CD8-positive, alpha-beta memory T cell (primary cell): ENCODE results near the gene STK11. TPM values are rescaled to one million over a fixed set of nuclear protein-coding genes. Genes with fewer than 3 reads are reported as not detected.

Experiments
- CTCF ChIA-PET: fragments of 350-600 bp; sonication (Branson Sonifier 250); formaldehyde crosslinking; loops from one replicate; lab custom pipeline; 2021; ENCODE audit warnings: antibody characterized with exemption; lab: Charles Lee
- POLR2A ChIA-PET: fragments of 350-600 bp; sonication (Branson Sonifier 250); formaldehyde crosslinking; loops from one replicate; lab custom pipeline; 2021; ENCODE audit warnings: antibody characterized with exemption; lab: Charles Lee
- DNase-seq, 5 donors: peaks; one replicate each; pipeline versions ENCODE4 v3.0.0 to v3.0.0-alpha.2; 2020 to 2022; ENCODE audit warnings: mixed read lengths in 1 of 5
- H3K27ac ChIP-seq: one replicate; pipeline ENCODE4 v1.7.0; 2013; ENCODE audit warnings: low read depth, mild to moderate bottlenecking, low read length, moderate library complexity
- H3K27me3 ChIP-seq: 2 replicates; pipeline ENCODE4 v1.7.0; 2013; ENCODE audit warnings: low read length, mild to moderate bottlenecking; ENCODE audit not compliant: insufficient read depth, poor library complexity, severe bottlenecking
- H3K36me3 ChIP-seq: 2 replicates; pipeline ENCODE4 v1.7.0; 2013; ENCODE audit warnings: mild to moderate bottlenecking, low read length, moderate library complexity; ENCODE audit not compliant: insufficient read depth
- H3K4me1 ChIP-seq: 2 replicates; pipeline ENCODE4 v1.7.0; 2013; ENCODE audit warnings: mild to moderate bottlenecking, low read length, moderate library complexity; ENCODE audit not compliant: insufficient read depth
- H3K4me3 ChIP-seq: 2 replicates; pipeline ENCODE4 v1.7.0; 2013; ENCODE audit warnings: mild to moderate bottlenecking, low read length
- H3K9me3 ChIP-seq: 2 replicates; pipeline ENCODE4 v1.7.0; 2013; ENCODE audit warnings: mild to moderate bottlenecking, low read length
- H3K27ac Mint-ChIP-seq, 8 donors: one replicate each; pipeline ENCODE4 v1.8.0; 2020 to 2021; ENCODE audit warnings: mixed read lengths in 8 of 8, mild to moderate bottlenecking in 6 of 8, inconsistent platforms in 3 of 8, moderate library complexity in 3 of 8
- H3K27me3 Mint-ChIP-seq, 2 donors: one replicate each; pipeline ENCODE4 v1.8.0; 2020 to 2021; ENCODE audit warnings: mixed read lengths in 2 of 2, mild to moderate bottlenecking in 1 of 2, moderate library complexity in 1 of 2
- H3K36me3 Mint-ChIP-seq, 3 donors: one replicate each; pipeline ENCODE4 v1.8.0; 2020 to 2021; ENCODE audit warnings: mixed read lengths in 3 of 3, inconsistent platforms in 1 of 3, mild to moderate bottlenecking in 1 of 3
- H3K4me1 Mint-ChIP-seq, 3 donors: one replicate each; pipeline ENCODE4 v1.8.0; 2020 to 2021; ENCODE audit warnings: mixed read lengths in 3 of 3, inconsistent platforms in 1 of 3, mild to moderate bottlenecking in 1 of 3
- H3K4me3 Mint-ChIP-seq, 7 donors: one replicate each; pipeline ENCODE4 v1.8.0; 2020 to 2021; ENCODE audit warnings: mixed read lengths in 7 of 7, mild to moderate bottlenecking in 6 of 7, moderate library complexity in 4 of 7, inconsistent platforms in 2 of 7
- H3K9me3 Mint-ChIP-seq, 5 donors: one replicate each; pipeline ENCODE4 v1.8.0; 2020 to 2022; ENCODE audit warnings: mixed read lengths in 5 of 5, mild to moderate bottlenecking in 3 of 5, moderate library complexity in 2 of 5, inconsistent platforms in 1 of 5
- polyA plus RNA-seq: library from polyadenylated mRNA; unstranded; fragments of 300-500 nt; fragmentation: Illumina TruSeq; gene quantifications from one replicate; pipeline ENCODE4 v1.2.3, GENCODE V29; 2021
- total RNA-seq, 2 experiments: library from RNA; stranded (reverse); gene quantifications; one replicate each; pipeline ENCODE4 v1.2.3, GENCODE V29; 2021

The STK11 gene
- total and polyA plus RNA-seq, 3 experiments from 2014 or later, result 37.0 to 69.7 (median 66.9) TPM

GRCh38 chr19:1216756-1217155 is 11.2 kb downstream of the STK11 start:
- H3K27me3 ChIP-seq, result no peaks in the 10 kb centered on the region
- POLR2A ChIA-PET, result interaction anchor here (0.6 kb wide), 1 partner anchor 338 kb away, joined by 3 read pairs; no protein-coding TSS in a partner anchor
- no peak overlapping the region for H3K4me3 Mint-ChIP-seq
- no peak overlapping the region for H3K27ac ChIP-seq
- H3K27ac Mint-ChIP-seq, result peak overlapping the region in 2 of 8 donors; percentile 17 to 78
- H3K27me3 Mint-ChIP-seq, result no peaks in the 10 kb centered on the region
- CTCF ChIA-PET, result interaction anchor here (1.2 kb wide), 2 partner anchors 83 to 194 kb away, joined by 3 read pairs; no protein-coding TSS in a partner anchor
- H3K4me1 ChIP-seq, result peaks cover 18% of the 10 kb centered on the region
- H3K36me3 Mint-ChIP-seq, result peaks cover 0 to 34% (median 2%) of the 10 kb centered on the region in 3 donors
- no peaks in the 10 kb centered on the region for H3K9me3 ChIP-seq
- no peak for DNase-seq
- H3K4me1 Mint-ChIP-seq, result peaks cover 13 to 22% (median 13%) of the 10 kb centered on the region in 3 donors
- H3K9me3 Mint-ChIP-seq, result no peaks in the 10 kb centered on the region
- H3K4me3 ChIP-seq, result no peak overlapping the region
- H3K36me3 ChIP-seq, result peaks cover 7% of the 10 kb centered on the region

GRCh38 chr19:1217366-1217765 is 11.8 kb downstream of the STK11 start:
- H3K4me3 ChIP-seq, result no peak overlapping the region
- ChIA-PET POLR2A (interaction anchor here (0.6 kb wide), 1 partner anchor 338 kb away, joined by 3 read pairs; no protein-coding TSS in a partner anchor), CTCF (interaction anchor here (0.8 to 1.2 kb wide), 2 partner anchors 27 to 83 kb away, joined by 3 read pairs; no protein-coding TSS in a partner anchor)
- peaks cover 7% of the 10 kb centered on the region for H3K36me3 ChIP-seq
- peaks cover 16% of the 10 kb centered on the region for H3K4me1 ChIP-seq
- H3K4me3 Mint-ChIP-seq, result no peak overlapping the region
- no peak for DNase-seq
- no peaks in the 10 kb centered on the region for H3K9me3 Mint-ChIP-seq
- no peaks in the 10 kb centered on the region for H3K9me3 ChIP-seq
- H3K36me3 Mint-ChIP-seq, result peaks cover 0 to 34% (median 2%) of the 10 kb centered on the region in 3 donors
- H3K27ac ChIP-seq, result no peak overlapping the region
- H3K27me3 Mint-ChIP-seq, result no peaks in the 10 kb centered on the region
- peak overlapping the region in 1 of 8 donors; percentile 47 for H3K27ac Mint-ChIP-seq
- no peaks in the 10 kb centered on the region for H3K27me3 ChIP-seq
- peaks cover 12 to 21% (median 13%) of the 10 kb centered on the region in 3 donors for H3K4me1 Mint-ChIP-seq

GRCh38 chr19:1218751-1219567 is 13.4 kb downstream of the STK11 start:
- Mint-ChIP-seq H3K4me3 (no peak overlapping the region), H3K27ac (no peak overlapping the region), H3K36me3 (peaks cover 0 to 27% (median 0%) of the 10 kb centered on the region in 3 donors), H3K9me3 (no peaks in the 10 kb centered on the region), H3K4me1 (peaks cover 4 to 12% (median 5%) of the 10 kb centered on the region in 3 donors), H3K27me3 (no peaks in the 10 kb centered on the region)
- H3K4me3 ChIP-seq, result no peak overlapping the region
- CTCF ChIA-PET, result interaction anchor here (1.7 kb wide), 1 partner anchor 25 kb away, joined by 3 read pairs; no protein-coding TSS in a partner anchor
- POLR2A ChIA-PET, result no interaction called here
- no peaks in the 10 kb centered on the region for H3K27me3 ChIP-seq
- H3K27ac ChIP-seq, result no peak overlapping the region
- DNase-seq, result no peak
- H3K36me3 ChIP-seq, result peaks cover 7% of the 10 kb centered on the region
- H3K4me1 ChIP-seq, result peaks cover 6% of the 10 kb centered on the region
- no peaks in the 10 kb centered on the region for H3K9me3 ChIP-seq

- CTCF ChIA-PET, result interaction anchor here (1.7 kb wide), 1 partner anchor 26 kb away, joined by 3 read pairs; no protein-coding TSS in a partner anchor
- H3K27ac Mint-ChIP-seq, result no peak overlapping the region
- Histone ChIP-seq H3K4me3 (no peak overlapping the region), H3K27me3 (no peaks in the 10 kb centered on the region), H3K27ac (no peak overlapping the region), H3K36me3 (peaks cover 7% of the 10 kb centered on the region), H3K9me3 (no peaks in the 10 kb centered on the region), H3K4me1 (no peaks in the 10 kb centered on the region)
- H3K4me1 Mint-ChIP-seq, result peaks cover 0 to 7% (median 1%) of the 10 kb centered on the region in 3 donors
- no peak for DNase-seq
- peaks cover 0 to 23% (median 0%) of the 10 kb centered on the region in 3 donors for H3K36me3 Mint-ChIP-seq
- H3K9me3 Mint-ChIP-seq, result no peaks in the 10 kb centered on the region
- POLR2A ChIA-PET, result no interaction called here
- H3K4me3 Mint-ChIP-seq, result no peak overlapping the region
- H3K27me3 Mint-ChIP-seq, result no peaks in the 10 kb centered on the region
Measured at GRCh38 chr19:1219786-1220476, 14.4 kb downstream of the STK11 start.

- peaks cover 0 to 7% (median 1%) of the 10 kb centered on the region in 3 donors for H3K4me1 Mint-ChIP-seq
- H3K4me3 Mint-ChIP-seq, result no peak overlapping the region
- Histone ChIP-seq H3K27ac (no peak overlapping the region), H3K27me3 (no peaks in the 10 kb centered on the region), H3K4me3 (no peak overlapping the region), H3K36me3 (peaks cover 7% of the 10 kb centered on the region), H3K4me1 (no peaks in the 10 kb centered on the region), H3K9me3 (no peaks in the 10 kb centered on the region)
- no peaks in the 10 kb centered on the region for H3K9me3 Mint-ChIP-seq
- ChIA-PET CTCF (interaction anchor here (1.6 to 1.7 kb wide), 2 partner anchors 26 to 108 kb away, joined by 3 read pairs; no protein-coding TSS in a partner anchor), POLR2A (interaction anchor here (0.6 kb wide), 1 partner anchor 78 kb away, joined by 3 read pairs; no protein-coding TSS in a partner anchor)
- H3K27me3 Mint-ChIP-seq, result no peaks in the 10 kb centered on the region
- no peak overlapping the region for H3K27ac Mint-ChIP-seq
- H3K36me3 Mint-ChIP-seq, result peaks cover 0 to 23% (median 0%) of the 10 kb centered on the region in 3 donors
- DNase-seq, result no peak
Measured at GRCh38 chr19:1220477-1220930, 14.9 kb downstream of the STK11 start.

GRCh38 chr19:1220976-1221903 is 15.7 kb downstream of the STK11 start:
- no peaks in the 10 kb centered on the region for H3K4me1 ChIP-seq
- ChIA-PET CTCF (interaction anchor here (1.6 kb wide), 1 partner anchor 109 kb away, joined by 3 read pairs; no protein-coding TSS in a partner anchor), POLR2A (interaction anchor here (0.6 kb wide), 1 partner anchor 79 kb away, joined by 3 read pairs; no protein-coding TSS in a partner anchor)
- no peaks in the 10 kb centered on the region for H3K9me3 Mint-ChIP-seq
- no peaks in the 10 kb centered on the region for H3K9me3 ChIP-seq
- no peaks in the 10 kb centered on the region for H3K27me3 ChIP-seq
- no peak overlapping the region for H3K4me3 Mint-ChIP-seq
- no peak overlapping the region for H3K27ac ChIP-seq
- H3K4me1 Mint-ChIP-seq, result peaks cover 0 to 3% (median 1%) of the 10 kb centered on the region in 3 donors
- H3K36me3 Mint-ChIP-seq, result peaks cover 0 to 19% (median 0%) of the 10 kb centered on the region in 3 donors
- H3K27ac Mint-ChIP-seq, result no peak overlapping the region
- no peaks in the 10 kb centered on the region for H3K27me3 Mint-ChIP-seq
- no peak for DNase-seq
- H3K4me3 ChIP-seq, result no peak overlapping the region
- H3K36me3 ChIP-seq, result peaks cover 7% of the 10 kb centered on the region

GRCh38 chr19:1221904-1222255 is 16.3 kb downstream of the STK11 start:
- Histone ChIP-seq H3K4me3 (no peak overlapping the region), H3K4me1 (no peaks in the 10 kb centered on the region), H3K9me3 (no peaks in the 10 kb centered on the region), H3K36me3 (peaks cover 7% of the 10 kb centered on the region), H3K27ac (no peak overlapping the region), H3K27me3 (no peaks in the 10 kb centered on the region)
- Mint-ChIP-seq H3K27me3 (no peaks in the 10 kb centered on the region), H3K4me1 (peaks cover 0 to 3% (median 1%) of the 10 kb centered on the region in 3 donors), H3K36me3 (peaks cover 0 to 15% (median 0%) of the 10 kb centered on the region in 3 donors), H3K4me3 (no peak overlapping the region), H3K9me3 (no peaks in the 10 kb centered on the region), H3K27ac (no peak overlapping the region)
- DNase-seq, result no peak
- ChIA-PET POLR2A (no interaction called here), CTCF (interaction anchor here (1.6 kb wide), 1 partner anchor 109 kb away, joined by 3 read pairs; no protein-coding TSS in a partner anchor)
